ENCODE data around the gene UGT2A2.
A peak's percentile ranks its signal among the peaks of the same experiment; 100 is the strongest.

UGT2A2 gene

DNA sequence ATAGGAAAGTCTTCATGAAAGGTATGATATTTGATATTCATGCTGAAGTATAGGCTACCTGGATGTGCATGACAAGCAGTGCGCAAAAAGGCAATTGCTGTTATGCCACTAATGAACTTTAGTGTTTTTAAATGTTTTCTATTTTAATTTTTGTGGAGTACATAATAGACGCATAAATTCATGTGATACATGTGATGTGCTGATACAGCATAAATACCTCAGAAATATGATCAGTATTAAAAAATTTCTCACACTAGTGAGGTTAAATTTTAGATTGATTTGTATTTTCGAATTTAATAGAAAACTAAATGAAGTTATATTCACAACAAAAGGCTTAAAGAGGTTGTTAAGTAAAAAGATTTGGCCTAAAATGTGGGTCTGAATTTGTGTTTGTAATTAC, 11.4 kb upstream of the UGT2A2 start:
- DNase-seq (ENCODE audit: low read depth): no peak
- no peak for TF ChIP-seq CTCF (conservative IDR thresholded peaks at IDR 0.05; ENCODE audit: low read depth, low read length)
- H3K4me3 ChIP-seq (ENCODE audit: low read length): no peak overlapping the region

DNA sequence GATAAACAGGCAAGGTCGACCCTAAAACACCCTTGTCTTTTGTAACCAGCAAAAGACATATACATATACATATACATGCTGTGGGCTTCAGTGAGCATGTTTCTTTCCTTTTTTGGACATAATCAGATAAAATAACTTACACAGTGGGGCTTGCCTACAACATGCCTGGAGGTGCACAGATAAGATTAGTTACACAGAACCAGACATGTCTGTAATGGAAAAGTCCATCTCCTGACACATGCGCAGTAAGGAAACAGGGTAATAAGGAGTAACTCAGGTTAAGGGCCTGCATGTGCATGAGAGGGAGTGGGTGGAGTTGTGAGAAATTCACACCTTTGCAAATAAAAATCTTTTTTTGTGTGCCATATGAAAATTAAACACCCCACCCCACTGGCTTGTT, 10.2 kb upstream of the UGT2A2 start:
- TF ChIP-seq CTCF (conservative IDR thresholded peaks at IDR 0.05; ENCODE audit: low read depth, low read length): no peak
- no peak for DNase-seq (ENCODE audit: low read depth)
- H3K4me3 ChIP-seq (ENCODE audit: low read length): no peak overlapping the region

- no peak overlapping the region for H3K4me3 ChIP-seq (ENCODE audit: low read length)
- DNase-seq (ENCODE audit: low read depth): no peak
- no peak for TF ChIP-seq CTCF (conservative IDR thresholded peaks at IDR 0.05; ENCODE audit: low read depth, low read length)
Observed at GRCh38 chr4:69649207-69649606, 9.8 kb upstream of the UGT2A2 start.

GRCh38 chr4:69642961-69643360, 3.5 kb upstream of the UGT2A2 start:
- TF ChIP-seq CTCF (conservative IDR thresholded peaks at IDR 0.05; ENCODE audit: low read depth, low read length): no peak
- no peak for DNase-seq (ENCODE audit: low read depth)
- H3K4me3 ChIP-seq (ENCODE audit: low read length): no peak overlapping the region

- no peak for DNase-seq (ENCODE audit: low read depth)
- TF ChIP-seq CTCF (conservative IDR thresholded peaks at IDR 0.05; ENCODE audit: low read depth, low read length): no peak
- H3K4me3 ChIP-seq (ENCODE audit: low read length): no peak overlapping the region
Observed at GRCh38 chr4:69640289-69640688, 847 bp upstream of the UGT2A2 start.

GRCh38 chr4:69617083-69617694, 22.3 kb downstream of the UGT2A2 start:
- peak; percentile 12 for DNase-seq (ENCODE audit: low read depth)
- peak; percentile 67 for TF ChIP-seq CTCF (conservative IDR thresholded peaks at IDR 0.05; ENCODE audit: low read depth, low read length)
- no peak overlapping the region for H3K4me3 ChIP-seq (ENCODE audit: low read length)

GRCh38 chr4:69610484-69610883, 29.0 kb downstream of the UGT2A2 start:
- no peak for TF ChIP-seq CTCF (conservative IDR thresholded peaks at IDR 0.05; ENCODE audit: low read depth, low read length)
- no peak for DNase-seq (ENCODE audit: low read depth)
- no peak overlapping the region for H3K4me3 ChIP-seq (ENCODE audit: low read length)

Data from retinal pigment epithelial cell (primary cell).